ENCODE results near the gene ANKMY1.
A peak's percentile ranks its signal among the peaks of the same experiment; 100 is the strongest.

ANKMY1 gene

DNA sequence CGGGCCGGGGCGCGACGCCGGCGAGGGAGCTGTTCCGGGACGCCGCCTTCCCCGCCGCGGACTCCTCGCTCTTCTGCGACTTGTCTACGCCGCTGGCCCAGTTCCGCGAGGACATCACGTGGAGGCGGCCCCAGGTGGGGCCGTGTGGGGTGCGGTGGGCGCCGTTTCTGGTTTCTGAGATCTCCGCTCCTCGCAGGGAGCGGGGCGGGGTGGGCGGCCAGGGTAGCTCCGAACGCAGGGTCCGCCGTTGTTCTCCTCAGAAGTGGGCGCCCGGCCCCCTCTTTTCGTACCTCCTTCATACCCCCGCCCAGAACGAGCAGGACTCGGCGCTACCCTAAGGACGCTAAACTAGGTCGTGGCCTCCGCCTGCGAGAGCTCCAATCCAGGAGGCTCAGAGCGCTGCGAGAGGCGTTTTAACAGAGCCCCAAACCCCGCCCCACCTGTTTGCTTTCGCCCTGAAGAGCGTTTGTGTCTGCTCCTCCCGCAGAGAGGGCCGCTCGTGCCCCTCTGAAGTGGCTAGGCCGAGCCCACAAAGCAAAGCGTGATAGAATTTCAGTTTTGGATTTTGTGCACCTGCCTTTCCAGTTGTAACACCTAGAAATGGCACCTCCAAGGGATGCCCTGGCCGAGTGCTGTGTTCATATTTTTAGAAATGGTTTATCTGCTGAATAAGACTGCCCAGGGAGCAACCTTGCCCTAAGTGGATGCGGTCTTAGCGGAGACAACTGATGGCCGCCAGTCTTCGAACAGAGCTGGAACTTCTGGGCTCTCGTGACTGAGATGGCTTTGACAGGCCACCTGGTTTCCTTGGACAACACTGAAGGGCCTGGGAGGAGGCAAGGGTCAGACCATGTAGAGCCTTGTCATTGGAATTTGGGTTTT is 29.4 kb upstream of the ANKMY1 start:
- Histone ChIP-seq H3K4me3 (IDR thresholded peaks at IDR 0.05; ENCODE audit: insufficient read depth, low read depth, low read length) (no peak overlapping the region), H3K79me2 (ENCODE audit: insufficient read depth, low read depth) (peaks cover 44% of the 10 kb centered on the region), H3K27me3 (ENCODE audit: insufficient read depth, low read depth) (no peaks in the 10 kb centered on the region), H3K4me2 (peak overlapping the region; percentile 85), H3K4me1 (ENCODE audit: low read depth, poor library complexity, severe bottlenecking) (peaks cover 36% of the 10 kb centered on the region), H3K36me3 (ENCODE audit: insufficient read depth) (no peaks in the 10 kb centered on the region), H4K20me1 (ENCODE audit: insufficient read depth) (no peaks in the 10 kb centered on the region), H3K27ac (peak overlapping the region; percentile 16; the same call in 1 of the 2 replicates), H2AFZ (ENCODE audit: low read depth) (peak overlapping the region; percentile 57), H3K9ac (peak overlapping the region; percentile 86; the same call in 1 of the 2 replicates)
- TF ChIP-seq, protein P1, sequence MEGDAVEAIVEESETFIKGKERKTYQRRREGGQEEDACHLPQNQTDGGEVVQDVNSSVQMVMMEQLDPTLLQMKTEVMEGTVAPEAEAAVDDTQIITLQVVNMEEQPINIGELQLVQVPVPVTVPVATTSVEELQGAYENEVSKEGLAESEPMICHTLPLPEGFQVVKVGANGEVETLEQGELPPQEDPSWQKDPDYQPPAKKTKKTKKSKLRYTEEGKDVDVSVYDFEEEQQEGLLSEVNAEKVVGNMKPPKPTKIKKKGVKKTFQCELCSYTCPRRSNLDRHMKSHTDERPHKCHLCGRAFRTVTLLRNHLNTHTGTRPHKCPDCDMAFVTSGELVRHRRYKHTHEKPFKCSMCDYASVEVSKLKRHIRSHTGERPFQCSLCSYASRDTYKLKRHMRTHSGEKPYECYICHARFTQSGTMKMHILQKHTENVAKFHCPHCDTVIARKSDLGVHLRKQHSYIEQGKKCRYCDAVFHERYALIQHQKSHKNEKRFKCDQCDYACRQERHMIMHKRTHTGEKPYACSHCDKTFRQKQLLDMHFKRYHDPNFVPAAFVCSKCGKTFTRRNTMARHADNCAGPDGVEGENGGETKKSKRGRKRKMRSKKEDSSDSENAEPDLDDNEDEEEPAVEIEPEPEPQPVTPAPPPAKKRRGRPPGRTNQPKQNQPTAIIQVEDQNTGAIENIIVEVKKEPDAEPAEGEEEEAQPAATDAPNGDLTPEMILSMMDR (conservative IDR thresholded peaks at IDR 0.05; ENCODE audit: low read depth, low read length): no peak

DNA sequence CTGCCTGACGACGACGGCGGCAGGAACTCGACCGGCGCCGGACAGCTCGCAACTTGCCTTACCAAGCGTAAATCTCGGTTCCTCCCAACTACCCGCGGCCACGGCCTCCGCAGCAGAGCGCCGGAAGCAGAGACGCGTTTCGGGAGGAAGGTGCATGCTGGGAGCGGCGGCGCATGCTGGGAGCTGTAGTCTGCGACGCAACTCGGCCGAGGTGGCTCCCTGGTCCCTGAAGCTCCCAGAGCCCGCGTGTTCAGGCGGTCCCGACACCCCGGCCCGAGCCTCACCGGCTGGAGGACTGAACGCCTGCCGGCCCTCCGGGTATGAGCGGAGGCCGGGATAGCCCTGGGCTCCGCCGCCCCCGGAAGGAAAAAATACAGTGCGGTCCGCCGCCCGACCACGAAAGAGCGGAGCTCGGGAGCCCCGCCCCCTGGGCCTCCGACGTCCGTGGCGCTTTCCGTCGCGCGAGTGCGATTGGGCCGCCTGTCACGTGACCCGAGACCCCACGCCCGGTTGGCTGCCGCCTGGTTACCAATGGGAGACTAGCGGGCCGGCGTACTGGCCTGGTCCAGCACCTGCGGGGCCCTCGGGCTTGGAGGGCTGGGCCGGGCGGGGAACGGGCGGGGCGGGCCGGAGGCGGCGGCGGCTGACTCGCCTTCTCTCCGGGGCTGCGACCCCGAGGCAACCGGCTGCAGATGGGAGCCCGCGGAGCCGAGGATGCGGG is 28.6 kb upstream of the ANKMY1 start, which contains the start of gene CAPN10:
Gene CAPN10, plus strand, starts transcription at position 537 of the 721 bp plus-strand sequence. Its CDS starts 178 bp downstream, at position 715.
- Histone ChIP-seq H4K20me1 (ENCODE audit: insufficient read depth) (no peaks in the 10 kb centered on the region), H3K9ac (peak within 1 kb of the TSS; percentile 86), H3K4me1 (ENCODE audit: low read depth, poor library complexity, severe bottlenecking) (peaks cover 44% of the 10 kb centered on the region), H3K4me2 (peak within 1 kb of the TSS; percentile 85), H3K27me3 (ENCODE audit: insufficient read depth, low read depth) (no peaks in the 10 kb centered on the region), H3K27ac (peak within 1 kb of the TSS; percentile 86), H3K36me3 (ENCODE audit: insufficient read depth) (no peaks in the 10 kb centered on the region), H2AFZ (ENCODE audit: low read depth) (peak within 1 kb of the TSS; percentile 57), H3K4me3 (IDR thresholded peaks at IDR 0.05; ENCODE audit: insufficient read depth, low read depth, low read length) (peak within 1 kb of the TSS; percentile 58), H3K79me2 (ENCODE audit: insufficient read depth, low read depth) (peaks cover 52% of the 10 kb centered on the region)
- TF ChIP-seq, protein P1 (conservative IDR thresholded peaks at IDR 0.05; ENCODE audit: low read depth, low read length): no peak

DNA sequence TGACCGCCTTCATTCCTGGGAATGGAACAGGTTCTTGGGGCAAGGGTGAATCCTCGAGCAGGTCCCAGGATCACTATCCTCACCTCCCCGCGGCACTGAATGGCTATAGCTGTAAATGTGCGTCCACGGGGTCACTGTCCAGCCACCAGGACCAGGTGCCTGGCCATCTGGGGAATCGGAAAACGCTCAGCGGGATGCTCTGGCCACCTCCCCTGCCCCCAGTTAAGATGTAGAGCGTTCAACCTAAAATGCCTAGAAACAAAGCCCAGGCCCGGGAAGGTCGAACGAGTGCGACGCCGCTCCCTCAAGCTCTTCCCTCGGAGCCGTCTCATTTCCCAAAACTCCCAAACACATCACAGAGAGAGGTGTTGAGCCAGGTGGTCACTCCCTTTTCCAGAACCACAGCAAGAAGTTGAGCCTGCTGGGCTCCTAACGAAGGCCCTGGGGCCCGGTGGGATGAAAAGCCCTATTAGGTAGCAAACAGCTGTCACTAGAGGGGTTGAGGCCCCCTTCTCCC is 28.0 kb upstream of the ANKMY1 start:
- Histone ChIP-seq H3K4me2 (peak overlapping the region; percentile 70), H3K27me3 (ENCODE audit: insufficient read depth, low read depth) (no peaks in the 10 kb centered on the region), H4K20me1 (ENCODE audit: insufficient read depth) (no peaks in the 10 kb centered on the region), H2AFZ (ENCODE audit: low read depth) (peak overlapping the region; percentile 57; the same call in 1 of the 2 replicates), H3K79me2 (ENCODE audit: insufficient read depth, low read depth) (peaks cover 54% of the 10 kb centered on the region), H3K9ac (peak overlapping the region; percentile 86), H3K36me3 (ENCODE audit: insufficient read depth) (no peaks in the 10 kb centered on the region), H3K4me3 (IDR thresholded peaks at IDR 0.05; ENCODE audit: insufficient read depth, low read depth, low read length) (peak overlapping the region; percentile 58), H3K4me1 (ENCODE audit: low read depth, poor library complexity, severe bottlenecking) (peaks cover 50% of the 10 kb centered on the region), H3K27ac (peak overlapping the region; percentile 86)
- TF ChIP-seq, protein P1 (conservative IDR thresholded peaks at IDR 0.05; ENCODE audit: low read depth, low read length): no peak

DNA sequence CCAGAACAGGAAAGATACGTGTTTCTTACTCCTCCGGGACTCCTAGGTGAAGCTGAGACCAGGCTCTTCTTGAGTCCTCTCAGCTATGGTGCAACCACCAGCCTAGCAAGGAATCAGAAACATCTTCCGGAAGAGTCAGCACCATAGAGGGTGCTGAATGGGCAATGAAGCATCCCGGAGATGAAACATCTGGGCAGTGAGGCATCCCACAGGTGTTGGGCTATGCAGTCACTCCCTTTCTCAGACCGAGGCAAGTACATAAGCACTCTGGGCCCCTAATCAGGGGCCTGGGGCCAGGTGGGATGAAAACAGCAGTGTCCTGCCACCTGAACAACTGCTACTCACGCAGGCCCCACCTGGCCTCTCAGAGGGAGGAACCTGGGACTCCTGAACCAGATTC is 27.3 kb upstream of the ANKMY1 start:
- H3K4me3 ChIP-seq (IDR thresholded peaks at IDR 0.05; ENCODE audit: insufficient read depth, low read depth, low read length): no peak overlapping the region
- peaks cover 56% of the 10 kb centered on the region for H3K4me1 ChIP-seq (ENCODE audit: low read depth, poor library complexity, severe bottlenecking)
- peak overlapping the region; percentile 86; the same call in 1 of the 2 replicates for H3K9ac ChIP-seq
- H3K36me3 ChIP-seq (ENCODE audit: insufficient read depth): no peaks in the 10 kb centered on the region
- TF ChIP-seq, protein P1 (conservative IDR thresholded peaks at IDR 0.05; ENCODE audit: low read depth, low read length): no peak
- peak overlapping the region; percentile 70 for H3K4me2 ChIP-seq
- no peak overlapping the region for H2AFZ ChIP-seq (ENCODE audit: low read depth)
- no peaks in the 10 kb centered on the region for H3K27me3 ChIP-seq (ENCODE audit: insufficient read depth, low read depth)
- peak overlapping the region; percentile 86 for H3K27ac ChIP-seq
- peaks cover 53% of the 10 kb centered on the region for H3K79me2 ChIP-seq (ENCODE audit: insufficient read depth, low read depth)
- H4K20me1 ChIP-seq (ENCODE audit: insufficient read depth): no peaks in the 10 kb centered on the region
